HCT116 (cell line): ENCODE results near the gene LURAP1L.

Experiments
- ATF3 ChIP-seq: IDR thresholded peaks from 2 replicates; pipeline ENCODE4 v1.6.1; 2012
- CEBPB ChIP-seq: IDR thresholded peaks from 2 replicates; pipeline ENCODE4 v1.6.1; 2012; ENCODE audit warnings: low read depth
- CTCF ChIP-seq, 3 experiments: fragments of 200-600 bp in 1 of 3; sonication (generic) in 1 of 3; IDR thresholded peaks in 2 of 3; conservative IDR thresholded peaks in 1 of 3; 2 replicates each; pipeline ENCODE4 v1.5.1; 2012 to 2017; ENCODE audit warnings: low read depth in 2 of 3, low read length in 2 of 3, antibody characterized with exemption in 1 of 3, borderline replicate concordance in 1 of 3, control low read depth in 1 of 3, mild to moderate bottlenecking in 1 of 3, mixed read lengths in 1 of 3, mixed run types in 1 of 3, moderate library complexity in 1 of 3; ENCODE audit not compliant: insufficient read depth in 1 of 3
- EZH2 ChIP-seq: fragments of 200-600 bp; sonication (generic); IDR thresholded peaks from 2 replicates; pipeline ENCODE4 v1.6.1; 2017; ENCODE audit warnings: antibody characterized with exemption, mixed run types
- POLR2A ChIP-seq: IDR thresholded peaks from 2 replicates; pipeline ENCODE4 v1.7.0; 2011; ENCODE audit warnings: borderline replicate concordance; ENCODE audit not compliant: insufficient read depth, insufficient read length; ENCODE audit errors: extremely low read depth
- POLR2AphosphoS5 ChIP-seq: IDR thresholded peaks from 2 replicates; pipeline ENCODE4 v1.6.1; 2011; ENCODE audit warnings: mild to moderate bottlenecking, low read depth, low read length, moderate library complexity
- RAD21 ChIP-seq: IDR thresholded peaks from 2 replicates; pipeline ENCODE4 v1.6.1; 2012; ENCODE audit warnings: low read depth, mild to moderate bottlenecking
- REST ChIP-seq: IDR thresholded peaks from 2 replicates; pipeline ENCODE4 v1.6.1; 2012; ENCODE audit warnings: low read depth
- SP1 ChIP-seq: IDR thresholded peaks from 2 replicates; pipeline ENCODE4 v1.6.1; 2012; ENCODE audit warnings: low read depth
- SRF ChIP-seq: IDR thresholded peaks from 2 replicates; pipeline ENCODE4 v1.6.1; 2012; ENCODE audit warnings: low read depth
- YY1 ChIP-seq: IDR thresholded peaks from 2 replicates; pipeline ENCODE4 v1.6.1; 2011; ENCODE audit warnings: low read length, low read depth, moderate library complexity, mild to moderate bottlenecking; ENCODE audit not compliant: insufficient replicate concordance; ENCODE audit errors: extremely low read depth
- ZBTB33 ChIP-seq: IDR thresholded peaks from 2 replicates; pipeline ENCODE4 v1.6.1; 2011; ENCODE audit warnings: mild to moderate bottlenecking, low read length, moderate library complexity; ENCODE audit not compliant: insufficient replicate concordance; ENCODE audit errors: extremely low read depth
- ZNF274 ChIP-seq: fragments of 200-500 bp; sonication (Bioruptor generic); IDR thresholded peaks from 2 replicates; pipeline ENCODE4 v1.6.1; 2014; ENCODE audit warnings: mild to moderate bottlenecking, low read depth, low read length, inconsistent platforms

GRCh38 chr9:12760758-12761157 is 14.1 kb upstream of the LURAP1L start:
- TF ChIP-seq CTCF (IDR thresholded peaks at IDR 0.05 in 2 of 3, conservative IDR thresholded peaks at IDR 0.05 in 1 of 3; ENCODE audit: borderline replicate concordance in 1 of 3, insufficient read depth in 1 of 3, low read depth in 2 of 3, low read length in 2 of 3) (no peak), POLR2A (no peak), EZH2 (no peak), POLR2AphosphoS5 (no peak), CEBPB (no peak), ZNF274 (no peak), SRF (no peak), YY1 (no peak), ZBTB33 (no peak), SP1 (no peak), REST (no peak), RAD21 (no peak), ATF3 (no peak)
